H1 (cell line): Measurements from ENCODE around the gene UBE2G2. TPM values are rescaled to one million over a fixed set of nuclear protein-coding genes. Genes with fewer than 3 reads are reported as not detected.

Experiments used
- CTCF ChIA-PET: fragments of 300-600 bp; sonication (Branson Sonifier 250); formaldehyde crosslinking; loops from one replicate; lab custom pipeline; 2021; ENCODE audit not compliant: partially characterized antibody; lab: Charles Lee
- POLR2A ChIA-PET: fragments of 300-600 bp; sonication (Branson Sonifier 250); formaldehyde crosslinking; loops from one replicate; lab custom pipeline; 2021; ENCODE audit warnings: inconsistent platforms; ENCODE audit not compliant: partially characterized antibody; lab: Charles Lee
- DNase-seq, 2 experiments: peaks; one replicate each; pipeline versions ENCODE4 v3.0.0 to v3.0.0-alpha.2; 2010 to 2022; ENCODE audit warnings: low spot score in 2 of 2, low read depth in 1 of 2, mixed read lengths in 1 of 2
- FAIRE-seq: peaks from 2 replicates; lab custom pipeline; 2011; peaks lifted over from hg19 to GRCh38; lab: Jason Lieb, UNC
- H2AFZ ChIP-seq: 2 replicates; pipeline ENCODE4 v1.8.1; 2012; ENCODE audit warnings: low read length, inconsistent platforms
- H2AK5ac ChIP-seq: 2 replicates; pipeline ENCODE4 v1.6.1; 2013; ENCODE audit warnings: low read depth, low read length
- H2BK120ac ChIP-seq: replicated peaks from 2 replicates; pipeline ENCODE3; 2013; ENCODE audit warnings: low read depth, low read length, inconsistent platforms
- H2BK12ac ChIP-seq: 2 replicates; pipeline ENCODE4 v1.6.1; 2013; ENCODE audit warnings: low read depth, low read length
- H2BK15ac ChIP-seq: 2 replicates; pipeline ENCODE4 v1.6.1; 2013; ENCODE audit warnings: low read length
- H2BK20ac ChIP-seq: 2 replicates; pipeline ENCODE4 v1.6.1; 2013; ENCODE audit warnings: low read length
- H2BK5ac ChIP-seq: 2 replicates; pipeline ENCODE4 v1.6.1; 2013; ENCODE audit warnings: low read depth, low read length
- H3K14ac ChIP-seq: 2 replicates; pipeline ENCODE4 v1.6.1; 2013; ENCODE audit warnings: inconsistent platforms; ENCODE audit not compliant: insufficient read length
- H3K18ac ChIP-seq: 2 replicates; pipeline ENCODE4 v1.6.1; 2013; ENCODE audit warnings: low read length; ENCODE audit errors: extremely low read depth
- H3K23ac ChIP-seq: 2 replicates; pipeline ENCODE4 v1.6.1; 2013; ENCODE audit warnings: inconsistent platforms; ENCODE audit not compliant: insufficient read length
- H3K23me2 ChIP-seq: 2 replicates; pipeline ENCODE4 v1.6.1; 2013; ENCODE audit warnings: low read depth, low read length
- H3K27ac ChIP-seq: 2 replicates; pipeline ENCODE4 v1.6.1; 2011; ENCODE audit warnings: low read depth, low read length, inconsistent platforms
- H3K27me3 ChIP-seq, 4 experiments: replicated peaks in 1 of 4; 1 replicate in 1 of 4; 2 replicates in 3 of 4; pipeline versions ENCODE4 v1.6.1 to v1.8.1; 2011 to 2013; ENCODE audit warnings: low read length in 3 of 4, mild to moderate bottlenecking in 3 of 4, inconsistent platforms in 2 of 4, mixed read lengths in 2 of 4, moderate library complexity in 1 of 4; ENCODE audit not compliant: control insufficient read depth in 3 of 4, insufficient read depth in 3 of 4; ENCODE audit errors: extremely low read depth in 1 of 4
- H3K36me3 ChIP-seq, 4 experiments: 2 replicates each; pipeline versions ENCODE4 v1.6.1 to v1.8.1; 2011 to 2013; ENCODE audit warnings: mild to moderate bottlenecking in 4 of 4, low read length in 3 of 4, moderate library complexity in 2 of 4, control low read depth in 1 of 4, inconsistent platforms in 1 of 4; ENCODE audit not compliant: insufficient read depth in 4 of 4, control insufficient read depth in 2 of 4
- H3K4ac ChIP-seq: replicated peaks from 2 replicates; pipeline ENCODE3; 2013; ENCODE audit warnings: low read length, low read depth, mixed read lengths, inconsistent platforms; ENCODE audit not compliant: insufficient read length
- H3K4me1 ChIP-seq, 4 experiments: replicated peaks in 1 of 4; 1 replicate in 1 of 4; 2 replicates in 3 of 4; pipeline versions ENCODE4 v1.6.1 to v1.8.1; 2011 to 2013; ENCODE audit warnings: low read length in 3 of 4, inconsistent platforms in 2 of 4, mixed read lengths in 1 of 4; ENCODE audit not compliant: insufficient read depth in 4 of 4, control insufficient read depth in 3 of 4
- H3K4me2 ChIP-seq, 2 experiments: 2 replicates each; pipeline versions ENCODE4 v1.6.1 to v1.8.1; 2011 to 2013; ENCODE audit warnings: low read depth in 2 of 2, low read length in 2 of 2, control low read depth in 1 of 2, inconsistent platforms in 1 of 2, mild to moderate bottlenecking in 1 of 2; ENCODE audit not compliant: insufficient read depth in 1 of 2
- H3K4me3 ChIP-seq, 4 experiments: fragments of 200-600, 300-600 bp in 1 of 4; sonication (generic), shearing (Covaris generic), sonication (Bioruptor Twin) in 1 of 4; 2 replicates each; pipeline versions ENCODE4 v1.5.1 to v1.8.1; 2011 to 2016; ENCODE audit warnings: low read length in 4 of 4, low read depth in 3 of 4, control low read depth in 2 of 4, inconsistent platforms in 2 of 4, mild to moderate bottlenecking in 2 of 4, mixed read lengths in 1 of 4, moderate library complexity in 1 of 4; ENCODE audit not compliant: insufficient read depth in 2 of 4; ENCODE audit errors: extremely low read depth in 1 of 4
- H3K56ac ChIP-seq: replicated peaks from 2 replicates; pipeline ENCODE3; 2013; ENCODE audit warnings: low read depth, mild to moderate bottlenecking, mixed read lengths, low read length, inconsistent platforms; ENCODE audit not compliant: insufficient read length
- H3K79me1 ChIP-seq: 2 replicates; pipeline ENCODE4 v1.6.1; 2013; ENCODE audit warnings: low read depth, low read length, control low read depth
- H3K79me2 ChIP-seq, 2 experiments: 2 replicates each; pipeline versions ENCODE4 v1.6.1 to v1.8.1; 2012 to 2013; ENCODE audit warnings: low read length in 2 of 2, mild to moderate bottlenecking in 2 of 2, inconsistent platforms in 1 of 2; ENCODE audit not compliant: insufficient read depth in 2 of 2, control insufficient read depth in 1 of 2
- H3K9ac ChIP-seq, 4 experiments: replicated peaks in 1 of 4; 1 replicate in 1 of 4; 2 replicates in 3 of 4; pipeline versions ENCODE4 v1.6.1 to v1.8.1; 2011 to 2013; ENCODE audit warnings: low read depth in 3 of 4, low read length in 3 of 4, control low read depth in 2 of 4, mild to moderate bottlenecking in 2 of 4, moderate library complexity in 2 of 4, inconsistent platforms in 1 of 4; ENCODE audit errors: extremely low read depth in 1 of 4
- H3K9me3 ChIP-seq, 2 experiments: 2 replicates each; pipeline versions ENCODE4 v1.6.1 to v1.8.1; 2012 to 2013; ENCODE audit warnings: mild to moderate bottlenecking in 2 of 2, moderate library complexity in 2 of 2, control low read depth in 1 of 2, inconsistent platforms in 1 of 2, low read depth in 1 of 2, low read length in 1 of 2, mixed read lengths in 1 of 2; ENCODE audit not compliant: insufficient read depth in 2 of 2
- H4K20me1 ChIP-seq, 2 experiments: replicated peaks in 1 of 2; 2 replicates each; pipeline versions ENCODE3 to v1.8.1; 2011 to 2013; ENCODE audit warnings: inconsistent platforms in 2 of 2, low read length in 2 of 2, mild to moderate bottlenecking in 1 of 2; ENCODE audit not compliant: insufficient read depth in 2 of 2, control insufficient read depth in 1 of 2
- H4K5ac ChIP-seq: 2 replicates; pipeline ENCODE4 v1.6.1; 2013; ENCODE audit warnings: low read length, low read depth, mixed read lengths, inconsistent platforms; ENCODE audit not compliant: insufficient read length
- H4K8ac ChIP-seq: 2 replicates; pipeline ENCODE4 v1.8.0; 2013; ENCODE audit warnings: mild to moderate bottlenecking, moderate library complexity, low read length, inconsistent platforms; ENCODE audit not compliant: insufficient read depth; ENCODE audit errors: extremely low read depth
- H4K91ac ChIP-seq: replicated peaks from 2 replicates; pipeline ENCODE3; 2013; ENCODE audit warnings: low read length, mixed read lengths, inconsistent platforms; ENCODE audit not compliant: insufficient read length
- BACH1 ChIP-seq: IDR thresholded peaks from 2 replicates; pipeline ENCODE4 v1.6.1; 2012; ENCODE audit warnings: low read length, improper control_type of control experiment
- BCL11A ChIP-seq, 2 experiments: IDR thresholded peaks; one replicate each; pipeline ENCODE4 v1.6.1; 2011; ENCODE audit warnings: low read depth in 2 of 2, low read length in 2 of 2, mild to moderate bottlenecking in 2 of 2
- CBX8 ChIP-seq: fragments of 300-800, 300-1000 bp; sonication (generic); IDR thresholded peaks from 2 replicates; pipeline ENCODE4 v1.7.1; 2016; ENCODE audit warnings: low read depth, low read length, borderline replicate concordance
- CREB1 ChIP-seq: IDR thresholded peaks from 2 replicates; pipeline ENCODE4 v1.6.1; 2012; ENCODE audit warnings: inconsistent platforms
- GTF2F1 ChIP-seq: IDR thresholded peaks from 2 replicates; pipeline ENCODE4 v1.6.1; 2012; ENCODE audit warnings: low read depth, low read length, improper control_type of control experiment, borderline replicate concordance
- JUN ChIP-seq: IDR thresholded peaks from 2 replicates; pipeline ENCODE4 v1.6.1; 2011; ENCODE audit warnings: low read depth, mild to moderate bottlenecking, improper control_type of control experiment, low read length
- KDM4A ChIP-seq: IDR thresholded peaks from one replicate; pipeline ENCODE4 v1.7.1; 2012; ENCODE audit warnings: low read depth, mild to moderate bottlenecking, moderate library complexity, low read length, inconsistent platforms; ENCODE audit not compliant: severe bottlenecking
- RBBP5 ChIP-seq: IDR thresholded peaks from 2 replicates; pipeline ENCODE4 v1.7.1; 2012; ENCODE audit warnings: low read depth, mild to moderate bottlenecking, inconsistent platforms, low read length, moderate library complexity, borderline replicate concordance
- RXRA ChIP-seq: IDR thresholded peaks from 2 replicates; pipeline ENCODE4 v1.6.1; 2011; ENCODE audit warnings: low read depth, mild to moderate bottlenecking, low read length, moderate library complexity; ENCODE audit not compliant: insufficient read depth
- SIX5 ChIP-seq: IDR thresholded peaks from 2 replicates; pipeline ENCODE4 v1.6.1; 2011; ENCODE audit warnings: mild to moderate bottlenecking, low read depth, low read length
- SP1 ChIP-seq: IDR thresholded peaks from 2 replicates; pipeline ENCODE4 v1.6.1; 2011; ENCODE audit warnings: low read depth, low read length
- SRF ChIP-seq: IDR thresholded peaks from 2 replicates; pipeline ENCODE4 v1.6.1; 2011; ENCODE audit warnings: mild to moderate bottlenecking, low read depth, low read length, moderate library complexity
- TAF1 ChIP-seq: IDR thresholded peaks from 2 replicates; pipeline ENCODE4 v1.6.1; 2011; ENCODE audit warnings: mild to moderate bottlenecking, low read depth, low read length
- TBP ChIP-seq: IDR thresholded peaks from 2 replicates; pipeline ENCODE4 v1.6.1; 2011; ENCODE audit warnings: low read depth, low read length, improper control_type of control experiment
- TCF12 ChIP-seq: IDR thresholded peaks from 2 replicates; pipeline ENCODE4 v1.6.1; 2011; ENCODE audit warnings: low read depth, mild to moderate bottlenecking, low read length
- ZNF274 ChIP-seq: IDR thresholded peaks from 2 replicates; pipeline ENCODE4 v1.7.0; 2012; ENCODE audit warnings: low read length, borderline replicate concordance; ENCODE audit errors: extremely low read depth
- WGBS, 2 experiments: shearing (Covaris generic) in 1 of 2; methylation state at CpG; one replicate each; pipeline versions ENCODE4 v1.1.6 to v1.1.7; 2013 to 2015; ENCODE audit warnings: low lambda C conversion rate in 2 of 2, mixed read lengths in 2 of 2, inconsistent platforms in 1 of 2, low coverage in 1 of 2, missing lambda C conversion rate in 1 of 2; ENCODE audit not compliant: insufficient replicate concordance in 2 of 2, insufficient coverage in 1 of 2, insufficient read length in 1 of 2; ENCODE audit errors: extremely low coverage in 1 of 2, missing lambda C conversion rate in 1 of 2; 5-methylcytosine and 5-hydroxymethylcytosine counted together
- polyA plus RNA-seq, 7 experiments: library from polyadenylated mRNA; depleted of rRNA in 3 of 7; stranded (reverse) in 5 of 7; unstranded in 2 of 7; fragments of >200 nt in 5 of 7; fragments of 200-250 nt in 2 of 7; gene quantifications; 1 replicate in 5 of 7; 2 replicates in 1 of 7; 4 replicates in 1 of 7; pipeline versions ENCODE4 v1.2.1 to v1.2.3, GENCODE V29; 2011 to 2013; ENCODE audit warnings: missing spikeins in 2 of 7, mixed read lengths in 2 of 7
- total RNA-seq: library from RNA; stranded (reverse); fragmentation: NEBNext Ultra II Directional; extraction: Animal tissue kit (Norgen Biotek cat#: 25700); gene quantifications from 2 replicates; pipeline ENCODE4 v1.2.1, GENCODE V29; 2021

The UBE2G2 gene
- total and polyA plus RNA-seq, 2 of the 8 experiments (the other 6 are each of a cell fraction or from before 2014, with no cell fraction given): 96.3 to 101 TPM

- H4K5ac ChIP-seq: no peak overlapping the region
- DNase-seq (no peak), FAIRE-seq (no peak)
- no peak overlapping the region for H2BK20ac ChIP-seq
- no peak overlapping the region for H2BK12ac ChIP-seq
- no peak overlapping the region for H4K8ac ChIP-seq
- no peak overlapping the region for H3K9ac ChIP-seq
- no peak overlapping the region for H2AFZ ChIP-seq
- H3K4me2 ChIP-seq: no peak overlapping the region
- H3K79me1 ChIP-seq: no peaks in the 10 kb centered on the region; the same call in none of the 2 replicates
- H3K27ac ChIP-seq: no peak overlapping the region
- peaks cover 5 to 11% of the 10 kb centered on the region in 2 experiments for H3K79me2 ChIP-seq
- H3K4me3 ChIP-seq: no peak overlapping the region
- CTCF ChIA-PET: interaction anchor here (0.9 to 1.1 kb wide), 2 partner anchors 20 to 22 kb away, joined by 3 read pairs; no protein-coding TSS in a partner anchor
- H4K20me1 ChIP-seq: peaks cover 2 to 9% of the 10 kb centered on the region in 2 experiments
- no peak overlapping the region for H2BK5ac ChIP-seq
- H2BK15ac ChIP-seq: no peak overlapping the region
- H3K18ac ChIP-seq: no peak overlapping the region
- H3K56ac ChIP-seq: no peak overlapping the region
- POLR2A ChIA-PET: interaction anchor here (1.8 kb wide), 1 partner anchor 8 kb away, joined by 8 read pairs; no protein-coding TSS in a partner anchor
- peaks cover 0 to 10% (median 7%) of the 10 kb centered on the region in 4 experiments; a peak in 5 of 7 replicates for H3K27me3 ChIP-seq
- no peaks in the 10 kb centered on the region for H3K36me3 ChIP-seq
- peaks cover 37 to 49% of the 10 kb centered on the region in 2 experiments for H3K9me3 ChIP-seq
- WGBS, 2 experiments: 79% methylated on average over 3 of the region's 3 CpGs; no CpG with 5 or more reads in 1 of the 2 experiments
- no peak overlapping the region for H3K4ac ChIP-seq
- no peak overlapping the region for H2BK120ac ChIP-seq
- H3K14ac ChIP-seq: no peak overlapping the region
- H3K23ac ChIP-seq: no peak overlapping the region
- H4K91ac ChIP-seq: no peak overlapping the region
- H3K4me1 ChIP-seq: peaks cover 0 to 11% (median 3%) of the 10 kb centered on the region in 4 experiments; a peak in 1 of 7 replicates
- H2AK5ac ChIP-seq: no peak overlapping the region
- peaks cover 9% of the 10 kb centered on the region; the same call in 1 of the 2 replicates for H3K23me2 ChIP-seq
- TF ChIP-seq KDM4A: no peak
- no peak for TF ChIP-seq BCL11A (IDR thresholded peaks at IDR 0.05; ENCODE audit: low read depth in 2 of 2, low read length in 2 of 2)
- TF ChIP-seq SRF: no peak
- no peak for TF ChIP-seq RXRA
- TF ChIP-seq SIX5: no peak
- no peak for TF ChIP-seq TBP
- TF ChIP-seq GTF2F1: no peak
- TF ChIP-seq TCF12: no peak
- TF ChIP-seq TAF1: no peak
- no peak for TF ChIP-seq BACH1
- TF ChIP-seq JUN: no peak
- no peak for TF ChIP-seq CBX8
- no peak for TF ChIP-seq ZNF274
- TF ChIP-seq SP1: no peak
- TF ChIP-seq RBBP5: no peak
- TF ChIP-seq CREB1: no peak
Observed at GRCh38 chr21:44820851-44821250, 19.2 kb upstream of the UBE2G2 start.
